Epidermal melanocyte (primary cell): ENCODE measurements around the gene BTBD10.
A peak's percentile ranks its signal among the peaks of the same experiment; 100 is the strongest.

Experiments used
- DNase-seq: peaks from one replicate; pipeline ENCODE4 v3.0.0; 2011; ENCODE audit warnings: low spot score; ENCODE audit not compliant: insufficient read length

Gene BTBD10

GRCh38 chr11:13339195-13340153 lies 123.5 kb downstream of the BTBD10 start:
- DNase-seq, result no peak

DNA sequence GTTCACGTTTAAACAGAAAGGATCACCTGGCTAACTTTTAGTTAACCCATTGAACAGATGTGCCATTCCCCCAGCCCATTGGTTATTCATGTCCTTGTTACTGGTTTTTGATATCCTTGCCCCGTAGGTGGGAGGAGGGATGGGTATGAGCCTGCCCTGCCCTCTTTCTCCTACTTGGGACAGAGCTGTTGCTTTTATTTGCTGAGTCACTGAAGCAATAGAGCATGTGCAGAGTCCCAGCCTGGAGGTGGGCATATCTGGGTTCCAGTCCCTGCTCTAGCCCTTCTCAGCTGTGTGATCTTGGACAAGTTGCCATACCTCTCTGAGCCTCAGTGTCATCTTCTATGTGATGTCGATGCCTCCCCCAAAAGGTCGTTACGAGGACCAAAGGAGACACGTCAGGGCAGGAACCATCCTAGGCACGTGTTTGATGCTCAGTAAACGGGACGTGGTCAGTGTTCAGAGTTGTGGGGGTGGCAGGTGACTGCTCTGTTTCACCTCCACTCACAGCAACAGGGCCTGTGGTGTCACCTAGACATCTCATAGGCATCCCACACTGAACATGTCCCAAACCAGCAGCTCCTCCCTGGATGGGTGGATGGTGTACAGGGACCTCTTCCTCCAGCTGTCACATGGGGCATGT lies 124.5 kb downstream of the BTBD10 start:
- DNase-seq, result no peak

DNA sequence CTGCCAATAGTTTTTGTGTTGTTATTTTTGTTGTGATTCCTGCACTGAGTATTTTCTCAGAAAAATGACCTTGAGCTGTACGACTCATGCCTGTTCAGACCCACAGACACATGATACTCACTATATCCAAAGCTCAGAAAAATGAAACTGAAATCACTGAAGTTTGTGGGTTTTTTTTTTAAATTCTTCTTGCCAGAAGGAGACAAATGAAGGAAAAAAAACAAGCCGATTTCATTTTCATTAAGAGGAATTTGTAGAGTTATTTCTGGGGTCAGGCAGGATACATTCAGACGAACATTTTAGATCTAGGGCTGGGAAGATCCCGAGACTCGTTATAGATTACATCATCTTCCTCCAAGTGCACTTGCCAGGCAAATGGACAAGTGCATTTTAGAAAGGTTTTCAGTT lies 125.0 kb downstream of the BTBD10 start:
- DNase-seq, result peak; percentile 68
